HepG2 (cell line): ENCODE measurements around the gene OPA3. TPM values are rescaled to one million over a fixed set of nuclear protein-coding genes. Genes with fewer than 3 reads are reported as not detected.

Experiments used
- ATAC-seq: fragments of 200-7000 bp; cut with Tn5 transposase; 3 replicates; pipeline ENCODE4 v1.9.1; 2020; ENCODE audit warnings: mild to moderate bottlenecking, moderate library complexity
- BruUV-seq: library from RNA; stranded (reverse); fragments of 400-500 nt; replicated peaks from 2 replicates; lab custom pipeline; 2021; lab: Mats Ljungman, UMichigan
- CTCF ChIA-PET: fragments of 300-600 bp; formaldehyde crosslinking; extraction: SDS; loops from one replicate; lab custom pipeline; 2021; ENCODE audit warnings: low total read pairs, inconsistent platforms, low intra/inter-chr PET ratio; lab: Yijun Ruan, JAX
- POLR2A ChIA-PET: fragments of 350-600 bp; sonication (Branson Sonifier 250); formaldehyde crosslinking; loops from one replicate; lab custom pipeline; 2020; ENCODE audit warnings: antibody characterized with exemption, inconsistent platforms; lab: Yijun Ruan, JAX
- DNase-seq: peaks from one replicate; pipeline ENCODE4 v3.0.0-alpha.2; 2015; ENCODE audit warnings: low spot score
- FAIRE-seq: peaks from 3 replicates; lab custom pipeline; 2011; peaks lifted over from hg19 to GRCh38; lab: Jason Lieb, UNC
- H2AFZ ChIP-seq: one replicate; pipeline ENCODE4 v1.6.1; 2011; ENCODE audit warnings: low read length, inconsistent platforms
- H3K27ac ChIP-seq: fragments of 300-600 bp; 3 replicates; pipeline ENCODE4 v1.8.0; 2011; ENCODE audit warnings: mixed run types, mild to moderate bottlenecking, mixed read lengths, low read length, inconsistent platforms; ENCODE audit not compliant: insufficient read depth; ENCODE audit errors: extremely low read length
- H3K27me3 ChIP-seq, 2 experiments: fragments of 200-600 bp in 1 of 2; 2 replicates in 1 of 2; 3 replicates in 1 of 2; pipeline versions ENCODE4 v1.6.0 to v1.8.0; 2011; ENCODE audit warnings: low read length in 2 of 2, mild to moderate bottlenecking in 2 of 2, moderate library complexity in 2 of 2, inconsistent platforms in 1 of 2; ENCODE audit not compliant: insufficient read depth in 2 of 2, control insufficient read depth in 1 of 2
- H3K36me3 ChIP-seq, 2 experiments: fragments of 200-600 bp in 1 of 2; replicated peaks in 1 of 2; 2 replicates in 1 of 2; 3 replicates in 1 of 2; pipeline versions ENCODE4 v1.5.1 to v1.8.0; 2011; ENCODE audit warnings: low read length in 2 of 2, inconsistent platforms in 1 of 2; ENCODE audit not compliant: insufficient read depth in 2 of 2, control insufficient read depth in 1 of 2
- H3K4me1 ChIP-seq: 2 replicates; pipeline ENCODE4 v1.5.1; 2012; ENCODE audit warnings: low read length, inconsistent platforms; ENCODE audit not compliant: insufficient read depth
- H3K4me2 ChIP-seq: 2 replicates; pipeline ENCODE4 v1.6.0; 2011; ENCODE audit warnings: low read depth, low read length, inconsistent platforms
- H3K4me3 ChIP-seq, 3 experiments: fragments of 200-600 bp in 1 of 3; sonication (generic), shearing (Covaris generic) in 1 of 3; replicated peaks in 1 of 3; 2 replicates each; pipeline ENCODE4 v1.5.1; 2011 to 2016; ENCODE audit warnings: low read length in 3 of 3, inconsistent platforms in 2 of 3, low read depth in 2 of 3, mild to moderate bottlenecking in 2 of 3, control low read depth in 1 of 3, mixed read lengths in 1 of 3; ENCODE audit not compliant: insufficient read depth in 1 of 3
- H3K79me2 ChIP-seq: one replicate; pipeline ENCODE4 v1.6.1; 2011; ENCODE audit warnings: low read length, inconsistent platforms; ENCODE audit not compliant: insufficient read depth
- H3K9ac ChIP-seq: 2 replicates; pipeline ENCODE4 v1.6.0; 2011; ENCODE audit warnings: mild to moderate bottlenecking, low read depth, low read length, inconsistent platforms; ENCODE audit not compliant: insufficient read depth
- H3K9me3 ChIP-seq: 2 replicates; pipeline ENCODE4 v1.5.1; 2012; ENCODE audit warnings: mild to moderate bottlenecking, low read length
- H4K20me1 ChIP-seq: 2 replicates; pipeline ENCODE4 v1.6.0; 2011; ENCODE audit warnings: inconsistent platforms, mild to moderate bottlenecking, low read length, moderate library complexity; ENCODE audit not compliant: insufficient read depth
- ATF5 ChIP-seq: sonication (generic); formaldehyde crosslinking; IDR thresholded peaks from 2 replicates; pipeline ENCODE4 v1.4.0; 2020; ENCODE audit warnings: mild to moderate bottlenecking, low read depth, missing genetic modification reagents
- ATM ChIP-seq: fragments of 450-650 bp; IDR thresholded peaks from 2 replicates; pipeline ENCODE4 v1.7.1; 2017; ENCODE audit warnings: mild to moderate bottlenecking, borderline replicate concordance
- CTCF ChIP-seq: sonication (generic); formaldehyde crosslinking; IDR thresholded peaks from 2 replicates; pipeline ENCODE4 v1.5.0; 2020; ENCODE audit warnings: mild to moderate bottlenecking, missing genetic modification reagents, moderate library complexity
- EP300 ChIP-seq, 3 experiments: sonication (generic) in 1 of 3; formaldehyde crosslinking in 1 of 3; IDR thresholded peaks; 2 replicates each; pipeline versions ENCODE4 v1.5.1 to v1.6.1; 2011 to 2020; ENCODE audit warnings: low read depth in 2 of 3, low read length in 2 of 3, borderline replicate concordance in 1 of 3, improper control_type of control experiment in 1 of 3, mild to moderate bottlenecking in 1 of 3, missing genetic modification reagents in 1 of 3, moderate library complexity in 1 of 3
- FOXO4 ChIP-seq: sonication (generic); formaldehyde crosslinking; conservative IDR thresholded peaks from 2 replicates; pipeline ENCODE4 v1.8.1; 2023; ENCODE audit warnings: missing genetic modification reagents
- PAWR ChIP-seq: sonication (generic); formaldehyde crosslinking; IDR thresholded peaks from 2 replicates; pipeline ENCODE4 v1.4.0; 2020; ENCODE audit warnings: missing genetic modification reagents, mild to moderate bottlenecking, borderline replicate concordance
- RBM22 ChIP-seq: fragments of 200-400 bp; formaldehyde crosslinking; optimal IDR thresholded peaks from 2 replicates; pipeline ENCODE3; 2017; ENCODE audit warnings: mild to moderate bottlenecking, low read length, moderate library complexity
- SKI ChIP-seq: fragments of 450-650 bp; IDR thresholded peaks from one replicate; pipeline ENCODE4 v1.6.1; 2018; ENCODE audit warnings: mild to moderate bottlenecking; ENCODE audit not compliant: partially characterized antibody
- TSC22D2 ChIP-seq: sonication (generic); formaldehyde crosslinking; IDR thresholded peaks from 2 replicates; pipeline ENCODE4 v1.5.1; 2020; ENCODE audit warnings: missing genetic modification reagents, mild to moderate bottlenecking, borderline replicate concordance
- ZFP37 ChIP-seq: sonication (generic); formaldehyde crosslinking; IDR thresholded peaks from 2 replicates; pipeline ENCODE4 v1.4.0; 2020; ENCODE audit warnings: missing genetic modification reagents, borderline replicate concordance
- ZNF225 ChIP-seq: sonication (generic); formaldehyde crosslinking; IDR thresholded peaks from 2 replicates; pipeline ENCODE4 v1.4.0; 2020; ENCODE audit warnings: mild to moderate bottlenecking, missing genetic modification reagents
- ZNF569 ChIP-seq: sonication (generic); formaldehyde crosslinking; IDR thresholded peaks from 2 replicates; pipeline ENCODE4 v1.5.0; 2020; ENCODE audit warnings: mild to moderate bottlenecking, missing genetic modification reagents, moderate library complexity, borderline replicate concordance
- ZNF7 ChIP-seq: IDR thresholded peaks from 2 replicates; pipeline ENCODE4 v1.6.1; 2016; ENCODE audit warnings: missing biosample characterization, missing genetic modification reagents
- ZNF747 ChIP-seq: sonication (generic); formaldehyde crosslinking; IDR thresholded peaks from 2 replicates; pipeline ENCODE4 v1.8.1; 2023; ENCODE audit warnings: missing genetic modification reagents, mild to moderate bottlenecking, borderline replicate concordance
- ZNF775 ChIP-seq: sonication (generic); formaldehyde crosslinking; IDR thresholded peaks from 2 replicates; pipeline ENCODE4 v1.4.0; 2020; ENCODE audit warnings: missing genetic modification reagents, mild to moderate bottlenecking, moderate library complexity, borderline replicate concordance
- ZNF792 ChIP-seq: IDR thresholded peaks from 2 replicates; pipeline ENCODE4 v1.6.1; 2016
- ZSCAN22 ChIP-seq: sonication (generic); formaldehyde crosslinking; IDR thresholded peaks from 2 replicates; pipeline ENCODE4 v1.4.0; 2020; ENCODE audit warnings: mild to moderate bottlenecking, missing genetic modification reagents
- WGBS: methylation state at CpG from one replicate; pipeline ENCODE4 v1.1.6; 2017; ENCODE audit warnings: low lambda C conversion rate; 5-methylcytosine and 5-hydroxymethylcytosine counted together
- in situ Hi-C: cut with HindIII; loops from 2 replicates; pipeline ENCODE4 v1.10.0; 2017; ENCODE audit warnings: low pct_unique_long_range_greater_than_20kb; ENCODE audit not compliant: extremely low pct_ligation_motif_present
- intact Hi-C: fragments of 100-400 bp; cut with micrococcal nuclease; formaldehyde crosslinking; loops from one replicate; pipeline ENCODE4 v1.10.0; 2022; ENCODE audit not compliant: unreplicated experiment
- polyA plus RNA-seq, 8 experiments: library from polyadenylated mRNA; depleted of rRNA in 3 of 8; stranded (reverse) in 7 of 8; unstranded in 1 of 8; fragments of >200 nt; fragmentation: Illumina TruSeq in 4 of 8; extraction: Trizol in 4 of 8; gene quantifications; 2 replicates each; pipeline versions ENCODE4 v1.2.1 to v1.2.3, GENCODE V29; 2011 to 2016; ENCODE audit warnings: low read depth in 4 of 8, missing spikeins in 1 of 8, mixed read lengths in 1 of 8; ENCODE audit not compliant: insufficient read depth in 1 of 8
- total RNA-seq, 5 experiments: library from RNA; depleted of rRNA; stranded (reverse); fragments of >200 nt; fragmentation: Illumina TruSeq; extraction: Trizol; gene quantifications; 2 replicates each; pipeline ENCODE4 v1.2.3, GENCODE V29; 2016; ENCODE audit warnings: low read depth in 1 of 5

OPA3 gene
- total and polyA plus RNA-seq, 2 of the 13 experiments (the other 11 are each of a cell fraction or from before 2014, with no cell fraction given) = 8.3 to 17.7 TPM

DNA sequence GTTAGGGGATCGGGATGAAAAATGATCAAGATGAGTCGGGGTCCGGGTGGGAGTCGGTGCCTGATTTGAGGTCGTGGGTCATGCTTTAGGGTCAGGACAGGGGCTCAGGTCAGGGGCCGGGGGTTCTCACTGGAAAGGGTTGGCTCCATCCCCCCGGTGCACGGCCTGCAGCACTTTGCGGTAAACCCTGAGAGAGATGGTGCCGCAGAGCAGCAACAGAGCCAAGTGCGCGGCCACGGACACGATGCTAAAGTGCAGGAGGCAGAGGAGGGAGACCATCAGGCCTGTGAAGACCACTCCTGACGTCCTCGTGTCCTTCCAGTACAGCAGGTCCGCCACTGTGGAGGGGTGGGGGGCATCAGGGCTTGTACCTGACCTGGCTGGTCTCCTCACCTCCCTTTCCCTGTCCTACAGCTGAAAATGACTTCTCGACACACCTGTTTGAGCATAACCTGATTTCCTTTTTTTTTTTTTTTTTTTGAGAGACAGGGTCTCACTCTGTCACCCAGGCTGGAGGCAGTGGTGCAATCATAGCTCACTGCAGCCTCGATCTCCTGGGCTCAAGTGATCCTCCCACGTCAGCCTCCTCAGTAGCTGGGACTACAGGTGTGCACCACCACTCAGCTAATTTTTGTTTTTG is 95.3 kb downstream of the OPA3 start:
- in situ Hi-C loops = no loop called here
- BruUV-seq = no TSS peak
- Histone ChIP-seq H2AFZ (no peak overlapping the region), H3K9ac (no peak overlapping the region), H3K4me3 (no peak overlapping the region), H3K27me3 (no peaks in the 10 kb centered on the region), H3K4me1 (peaks cover 34% of the 10 kb centered on the region), H3K36me3 (no peaks in the 10 kb centered on the region), H3K4me2 (no peak overlapping the region), H3K9me3 (no peaks in the 10 kb centered on the region), H3K27ac (no peak overlapping the region), H4K20me1 (no peaks in the 10 kb centered on the region), H3K79me2 (no peaks in the 10 kb centered on the region)
- ATAC-seq (no peak), FAIRE-seq (no peak), DNase-seq (no peak)
- intact Hi-C loops = no loop called here
- CTCF ChIA-PET = no interaction called here
- POLR2A ChIA-PET = no interaction called here
- 73% methylated on average over 13 of the region's 20 CpGs for WGBS
- no peak for TF ChIP-seq SKI
- no peak for TF ChIP-seq ZNF747 (CRISPR knock-in tag)
- TF ChIP-seq CTCF (CRISPR knock-in tag) = no peak
- TF ChIP-seq ATF5 = no peak
- TF ChIP-seq ATM = no peak
- TF ChIP-seq ZFP37 = no peak
- no peak for TF ChIP-seq ZNF225 (CRISPR knock-in tag)
- no peak for TF ChIP-seq TSC22D2 (CRISPR knock-in tag)
- TF ChIP-seq RBM22 = no peak
- TF ChIP-seq ZNF569 (CRISPR knock-in tag) = no peak
- no peak for TF ChIP-seq FOXO4 (CRISPR knock-in tag)
- TF ChIP-seq ZNF775 (CRISPR knock-in tag) = no peak
- no peak for TF ChIP-seq ZNF7 (CRISPR knock-in tag)
- TF ChIP-seq PAWR (CRISPR knock-in tag) = no peak
- no peak for TF ChIP-seq ZSCAN22 (CRISPR knock-in tag)
- TF ChIP-seq EP300 (IDR thresholded peaks at IDR 0.05; ENCODE audit: low read depth in 2 of 2, low read length in 2 of 2) = no peak
- no peak for TF ChIP-seq EP300 (CRISPR knock-in tag; IDR thresholded peaks at IDR 0.05; ENCODE audit: borderline replicate concordance)
- TF ChIP-seq ZNF792 (CRISPR knock-in tag) = no peak
